Right lobe of liver (tissue), 6 donors: ENCODE measurements around the gene KRTAP9-9. TPM values are rescaled to one million over a fixed set of nuclear protein-coding genes. Genes with fewer than 3 reads are reported as not detected.

Experiments
- ATAC-seq, 4 donors: fragments of 200-7000 bp; cut with Tn5 transposase; one replicate each; pipeline ENCODE4 v1.9.1; 2020; ENCODE audit warnings: mild to moderate bottlenecking in 4 of 4, moderate library complexity in 4 of 4
- DNase-seq, 3 donors: peaks; one replicate each; pipeline ENCODE4 v3.0.0-alpha.2; 2020
- H3K27ac ChIP-seq, 3 donors: fragments of 200-600 bp; one replicate each; pipeline ENCODE4 v1.8.0; 2022
- H3K27me3 ChIP-seq, 2 donors: fragments of 200-600 bp; one replicate each; pipeline ENCODE4 v1.8.0; 2022
- H3K36me3 ChIP-seq, 4 donors: fragments of 200-600 bp; sonication (generic) in 1 of 4; one replicate each; pipeline versions ENCODE4 v1.5.1 to v1.8.0; 2017 to 2022; ENCODE audit warnings: control low read depth in 1 of 4
- H3K4me1 ChIP-seq, 4 donors: fragments of 200-600 bp; sonication (generic) in 1 of 4; one replicate each; pipeline versions ENCODE4 v1.5.1 to v1.8.0; 2017 to 2022; ENCODE audit warnings: control low read depth in 1 of 4
- H3K4me3 ChIP-seq, 3 donors: fragments of 200-600 bp; one replicate each; pipeline ENCODE4 v1.8.0; 2022
- H3K9me3 ChIP-seq, 4 donors: fragments of 200-600 bp; sonication (generic) in 1 of 4; one replicate each; pipeline versions ENCODE4 v1.5.1 to v1.8.0; 2017 to 2022; ENCODE audit warnings: control low read depth in 1 of 4
- CTCF ChIP-seq, 4 donors: fragments of 200-600 bp in 3 of 4; fragments of 450-650 bp in 1 of 4; IDR thresholded peaks; one replicate each; pipeline versions ENCODE4 v1.5.1 to v1.8.0; 2016 to 2022; ENCODE audit warnings: antibody characterized with exemption in 4 of 4, mild to moderate bottlenecking in 2 of 4
- POLR2A ChIP-seq: fragments of 450-650 bp; IDR thresholded peaks from one replicate; pipeline ENCODE4 v1.6.1; 2017; ENCODE audit warnings: antibody characterized with exemption, mild to moderate bottlenecking
- WGBS: methylation state at CpG from one replicate; pipeline ENCODE4 v1.1.6; 2018; ENCODE audit warnings: low coverage, low lambda C conversion rate; ENCODE audit not compliant: insufficient coverage; ENCODE audit errors: missing lambda C conversion rate; 5-methylcytosine and 5-hydroxymethylcytosine counted together
- intact Hi-C, 2 donors: fragments of 100-400 bp; cut with DNase I; formaldehyde crosslinking; loops; one replicate each; pipeline versions ENCODE4 v1.11.2 to v1.14.1; 2022
- small RNA-seq, 2 experiments: library from RNA; depleted of rRNA; stranded (forward); fragments of <200 nt; gene quantifications; one replicate each; pipeline ENCODE3, GENCODE V24; 2016
- total RNA-seq, 6 experiments: library from RNA; depleted of rRNA in 2 of 6; stranded (reverse); fragments of >200 nt in 2 of 6; fragmentation: NEBNext Ultra II Directional in 3 of 6; extraction: Animal tissue kit (Norgen Biotek cat#: 25700) in 3 of 6; gene quantifications; one replicate each; pipeline versions ENCODE4 v1.1.0 to v1.2.4, GENCODE V29; 2016 to 2023
- donor health status: DM: no; HTN: yes; CAD: no.
- donor health status: DM: no; HTN: no; CAD: no.
- donor health status: DM: no; HTN: no; CAD: no.
- donor health status: DM: no; HTN: yes; CAD: no.
- donor health status: DM: no; HTN: yes; CAD: no.

Gene KRTAP9-9
- total RNA-seq, 6 experiments from 2014 or later = not detected

DNA sequence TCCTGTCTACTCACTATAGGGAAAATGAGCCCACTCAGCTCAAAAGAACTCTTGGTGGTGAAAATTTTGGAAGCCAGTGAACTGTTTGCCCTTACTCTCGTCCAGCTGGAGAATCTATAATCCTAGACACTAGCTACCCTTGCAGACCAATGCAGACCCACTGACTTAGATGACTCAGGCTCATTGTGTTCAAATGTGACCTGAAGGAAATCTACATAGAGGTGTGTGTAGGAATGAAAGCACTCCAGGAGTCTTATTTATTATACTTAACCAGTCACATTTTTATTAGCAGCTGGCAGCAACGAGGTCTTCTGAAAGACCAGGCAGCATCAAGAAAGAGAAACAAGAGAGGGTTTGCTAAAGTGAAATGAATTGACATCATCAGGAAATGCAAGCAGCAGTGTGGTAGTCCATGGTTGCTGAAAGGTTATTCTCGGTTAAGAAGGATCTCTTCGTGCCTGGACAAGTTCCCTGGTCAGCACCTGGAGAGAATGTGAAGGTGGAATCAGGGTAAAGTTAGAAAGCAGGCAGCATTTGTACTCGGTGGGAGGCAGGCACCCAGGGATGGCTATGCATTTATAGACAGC lies 46.1 kb downstream of the KRTAP9-9 start:
- Histone ChIP-seq H3K9me3 (no peaks in the 10 kb centered on the region), H3K36me3 (no peaks in the 10 kb centered on the region), H3K27me3 (no peaks in the 10 kb centered on the region), H3K4me1 (no peaks in the 10 kb centered on the region), H3K27ac (no peak overlapping the region), H3K4me3 (no peak overlapping the region)
- intact Hi-C loops = no loop called here
- ATAC-seq = no peak
- no peak for DNase-seq
- TF ChIP-seq POLR2A (no peak), CTCF (IDR thresholded peaks at IDR 0.05) (no peak)
- WGBS = 51% methylated on average over 5 of the region's 5 CpGs

GRCh38 chr17:41301916-41302901 lies 47.0 kb downstream of the KRTAP9-9 start, which contains the start of gene KRTAP29-1:
KRTAP29-1 (minus strand) TSS chr17:41302851; CDS start chr17:41302851, 0 bp downstream.
- no peak for DNase-seq
- no peak within 1 kb of the TSS for H3K27ac ChIP-seq
- no peaks in the 10 kb centered on the region for H3K4me1 ChIP-seq
- no peaks in the 10 kb centered on the region for H3K9me3 ChIP-seq
- TF ChIP-seq CTCF (IDR thresholded peaks at IDR 0.05) (no peak), POLR2A (no peak)
- ATAC-seq = no peak
- WGBS = 44% methylated on average over 7 of the region's 11 CpGs
- no peak within 1 kb of the TSS for H3K4me3 ChIP-seq
- H3K27me3 ChIP-seq = no peaks in the 10 kb centered on the region
- intact Hi-C loops = no loop called here
- H3K36me3 ChIP-seq = no peaks in the 10 kb centered on the region

DNA sequence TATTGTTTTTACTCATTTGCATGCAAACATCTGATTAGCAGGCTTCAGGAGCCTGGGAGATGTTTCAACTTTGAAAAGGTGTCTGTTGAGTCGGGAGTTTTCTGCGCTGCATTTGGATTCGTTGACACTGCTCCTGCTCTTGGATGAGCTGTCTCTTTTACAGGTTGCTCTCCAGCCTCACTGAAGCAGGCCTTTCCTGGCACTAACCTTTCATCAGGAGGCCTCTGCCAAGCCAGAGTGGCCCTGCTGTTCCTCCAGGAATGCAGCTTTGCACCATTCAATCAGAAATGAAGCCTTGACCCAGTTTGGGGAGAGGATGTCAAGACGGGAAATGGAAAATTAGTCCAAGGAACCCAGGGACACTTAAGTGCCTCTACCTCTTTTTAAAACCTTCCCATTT lies 47.8 kb downstream of the KRTAP9-9 start:
- Histone ChIP-seq H3K27me3 (no peaks in the 10 kb centered on the region), H3K9me3 (no peaks in the 10 kb centered on the region), H3K4me3 (no peak overlapping the region), H3K36me3 (no peaks in the 10 kb centered on the region), H3K27ac (no peak overlapping the region), H3K4me1 (no peaks in the 10 kb centered on the region)
- WGBS = 36% methylated on average over 2 of the region's 4 CpGs
- ATAC-seq (no peak), DNase-seq (no peak)
- intact Hi-C loops = no loop called here
- TF ChIP-seq POLR2A (no peak), CTCF (IDR thresholded peaks at IDR 0.05) (no peak)

DNA sequence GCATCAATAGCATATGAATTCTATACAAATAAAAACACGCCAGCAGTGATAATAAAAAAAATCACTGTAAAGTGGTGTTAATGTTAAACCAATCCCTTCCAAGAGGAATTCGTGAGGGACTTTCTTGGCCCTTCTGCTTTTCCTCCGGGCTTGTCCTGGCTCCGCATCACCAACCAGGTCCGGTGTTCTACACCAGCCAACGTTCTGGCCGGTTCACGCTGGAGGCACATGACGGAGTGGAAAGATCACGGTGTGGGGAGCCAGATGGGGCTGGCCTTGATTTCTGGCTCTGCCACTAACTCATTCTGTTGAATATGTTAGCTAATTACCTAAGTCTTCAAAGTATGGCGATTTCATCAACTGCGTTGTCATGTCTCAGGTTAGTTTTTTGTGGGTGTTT lies 48.9 kb downstream of the KRTAP9-9 start:
- H3K27ac ChIP-seq = no peak overlapping the region
- H3K27me3 ChIP-seq = no peaks in the 10 kb centered on the region
- H3K4me3 ChIP-seq = no peak overlapping the region
- TF ChIP-seq CTCF (IDR thresholded peaks at IDR 0.05) (no peak), POLR2A (no peak)
- intact Hi-C loops = no loop called here
- H3K9me3 ChIP-seq = no peaks in the 10 kb centered on the region
- DNase-seq (no peak), ATAC-seq (no peak)
- 73% methylated on average over 12 of the region's 12 CpGs for WGBS
- H3K4me1 ChIP-seq = no peaks in the 10 kb centered on the region
- no peaks in the 10 kb centered on the region for H3K36me3 ChIP-seq

Small RNA genes lying within 50 kb of the gene (small RNA-seq; reads per million reads assigned to genes)
- gene KRTAP9-10P = 0 reads per million in 2 experiments

Other genes starting within 250 kb of the KRTAP9-9 start
- not detected for gene KRTAP3-1, start 246.3 kb upstream of the KRTAP9-9 start, total RNA-seq
- not detected for gene KRTAP1-5, start 228.2 kb upstream of the KRTAP9-9 start, total RNA-seq
- gene KRTAP1-4, start 225.2 kb upstream of the KRTAP9-9 start, total RNA-seq = not detected
- gene KRTAP1-3, start 220.5 kb upstream of the KRTAP9-9 start, total RNA-seq = not detected
- not detected for gene KRTAP1-1, start 213.9 kb upstream of the KRTAP9-9 start, total RNA-seq
- not detected for gene KRTAP2-1, start 208.1 kb upstream of the KRTAP9-9 start, total RNA-seq
- gene KRTAP2-2, start 200.2 kb upstream of the KRTAP9-9 start, total RNA-seq = not detected
- not detected for gene KRTAP2-3, start 195.3 kb upstream of the KRTAP9-9 start, total RNA-seq
- not detected for gene KRTAP2-4, start 189.5 kb upstream of the KRTAP9-9 start, total RNA-seq
- not detected for gene KRTAP4-7, start 171.2 kb upstream of the KRTAP9-9 start, total RNA-seq
- not detected for gene KRTAP4-8, start 157.2 kb upstream of the KRTAP9-9 start, total RNA-seq
- gene KRTAP4-16, start 153.2 kb upstream of the KRTAP9-9 start, total RNA-seq = not detected
- not detected for gene KRTAP4-9, start 150.0 kb upstream of the KRTAP9-9 start, total RNA-seq
- not detected for gene KRTAP4-11, start 137.0 kb upstream of the KRTAP9-9 start, total RNA-seq
- gene KRTAP4-12, start 131.2 kb upstream of the KRTAP9-9 start, total RNA-seq = not detected
- not detected for gene KRTAP4-6, start 114.8 kb upstream of the KRTAP9-9 start, total RNA-seq
- not detected for gene KRTAP4-5, start 105.6 kb upstream of the KRTAP9-9 start, total RNA-seq
- gene KRTAP4-4, start 94.6 kb upstream of the KRTAP9-9 start, total RNA-seq = not detected
- not detected for gene KRTAP4-3, start 87.2 kb upstream of the KRTAP9-9 start, total RNA-seq
- gene KRTAP4-2, start 77.2 kb upstream of the KRTAP9-9 start, total RNA-seq = not detected
- gene KRTAP4-1, start 70.5 kb upstream of the KRTAP9-9 start, total RNA-seq = not detected
- not detected for gene KRTAP9-1, start 65.5 kb upstream of the KRTAP9-9 start, total RNA-seq
- not detected for gene KRTAP9-2, start 28.7 kb upstream of the KRTAP9-9 start, total RNA-seq
- not detected for gene KRTAP9-3, start 22.9 kb upstream of the KRTAP9-9 start, total RNA-seq
- not detected for gene KRTAP9-8, start 17.4 kb upstream of the KRTAP9-9 start, total RNA-seq
- not detected for gene KRTAP9-4, start 5.7 kb upstream of the KRTAP9-9 start, total RNA-seq
- not detected for gene KRTAP9-6, start 10.0 kb downstream of the KRTAP9-9 start, total RNA-seq
- gene KRTAP9-7, start 20.3 kb downstream of the KRTAP9-9 start, total RNA-seq = not detected
- not detected for gene KRTAP29-1, start 47.5 kb downstream of the KRTAP9-9 start, total RNA-seq
- gene KRTAP16-1, start 53.9 kb downstream of the KRTAP9-9 start, total RNA-seq = not detected
- gene KRTAP17-1, start 60.3 kb downstream of the KRTAP9-9 start, total RNA-seq = not detected
- gene KRT33A, start 95.4 kb downstream of the KRTAP9-9 start, total RNA-seq = not detected
- gene KRT33B, start 114.4 kb downstream of the KRTAP9-9 start, total RNA-seq = not detected
- gene KRT34, start 126.9 kb downstream of the KRTAP9-9 start, total RNA-seq = not detected
- not detected for gene KRT31, start 142.2 kb downstream of the KRTAP9-9 start, total RNA-seq
- not detected for gene KRT37, start 169.2 kb downstream of the KRTAP9-9 start, total RNA-seq
- not detected for gene KRT38, start 185.6 kb downstream of the KRTAP9-9 start, total RNA-seq
- gene KRT32, start 212.0 kb downstream of the KRTAP9-9 start, total RNA-seq = not detected
- not detected for gene KRT35, start 225.8 kb downstream of the KRTAP9-9 start, total RNA-seq
- not detected for gene KRT36, start 234.5 kb downstream of the KRTAP9-9 start, total RNA-seq